GM12865 (cell line): Measurements from ENCODE around the gene TOX2.

ENCODE experiments used
- DNase-seq: peaks from one replicate; pipeline ENCODE4 v3.0.0; 2010; ENCODE audit warnings: low read depth
- H3K4me3 ChIP-seq: 2 replicates; pipeline ENCODE4 v1.5.1; 2011; ENCODE audit warnings: mild to moderate bottlenecking, low read depth, low read length, control low read depth
- TF ChIP-seq, protein P1 (sequence below): IDR thresholded peaks from 2 replicates; pipeline ENCODE4 v1.5.1; 2011; ENCODE audit warnings: low read length, control low read depth, low read depth, inconsistent platforms; ENCODE audit not compliant: insufficient read depth; ENCODE audit errors: missing control alignments

TOX2 gene

DNA sequence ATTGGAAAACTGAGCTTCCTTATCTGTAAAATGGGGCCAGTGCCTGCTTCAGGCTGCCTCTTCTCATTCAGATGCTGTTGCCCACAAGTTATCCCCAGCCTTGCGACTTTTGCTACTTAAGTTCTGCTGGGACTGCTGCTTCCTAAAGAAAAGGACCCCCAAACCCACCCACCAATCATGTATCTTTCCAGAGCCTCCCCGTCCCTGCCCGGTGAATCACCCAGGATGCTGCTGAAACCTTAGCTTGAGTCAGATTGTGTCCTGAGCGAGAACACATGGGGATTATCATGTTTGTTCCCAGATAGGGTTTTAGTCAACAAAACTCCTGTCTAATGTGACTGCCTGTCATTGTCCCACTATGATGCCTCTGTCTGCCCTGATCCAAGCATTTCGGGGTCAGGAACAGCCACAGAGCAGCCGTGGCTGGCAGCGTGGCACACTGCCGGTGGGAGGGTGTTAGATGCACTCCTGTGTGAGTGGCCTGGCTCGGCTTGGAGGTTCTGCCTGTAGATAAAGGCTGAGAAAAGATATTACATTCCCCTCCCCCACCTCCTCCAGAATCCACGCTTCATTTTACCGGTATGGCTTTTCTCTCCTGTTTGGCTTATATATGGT is 79.9 kb downstream of the TOX2 start:
- DNase-seq: no peak
- H3K4me3 ChIP-seq: no peak overlapping the region
- TF ChIP-seq, protein P1, sequence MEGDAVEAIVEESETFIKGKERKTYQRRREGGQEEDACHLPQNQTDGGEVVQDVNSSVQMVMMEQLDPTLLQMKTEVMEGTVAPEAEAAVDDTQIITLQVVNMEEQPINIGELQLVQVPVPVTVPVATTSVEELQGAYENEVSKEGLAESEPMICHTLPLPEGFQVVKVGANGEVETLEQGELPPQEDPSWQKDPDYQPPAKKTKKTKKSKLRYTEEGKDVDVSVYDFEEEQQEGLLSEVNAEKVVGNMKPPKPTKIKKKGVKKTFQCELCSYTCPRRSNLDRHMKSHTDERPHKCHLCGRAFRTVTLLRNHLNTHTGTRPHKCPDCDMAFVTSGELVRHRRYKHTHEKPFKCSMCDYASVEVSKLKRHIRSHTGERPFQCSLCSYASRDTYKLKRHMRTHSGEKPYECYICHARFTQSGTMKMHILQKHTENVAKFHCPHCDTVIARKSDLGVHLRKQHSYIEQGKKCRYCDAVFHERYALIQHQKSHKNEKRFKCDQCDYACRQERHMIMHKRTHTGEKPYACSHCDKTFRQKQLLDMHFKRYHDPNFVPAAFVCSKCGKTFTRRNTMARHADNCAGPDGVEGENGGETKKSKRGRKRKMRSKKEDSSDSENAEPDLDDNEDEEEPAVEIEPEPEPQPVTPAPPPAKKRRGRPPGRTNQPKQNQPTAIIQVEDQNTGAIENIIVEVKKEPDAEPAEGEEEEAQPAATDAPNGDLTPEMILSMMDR: no peak

DNA sequence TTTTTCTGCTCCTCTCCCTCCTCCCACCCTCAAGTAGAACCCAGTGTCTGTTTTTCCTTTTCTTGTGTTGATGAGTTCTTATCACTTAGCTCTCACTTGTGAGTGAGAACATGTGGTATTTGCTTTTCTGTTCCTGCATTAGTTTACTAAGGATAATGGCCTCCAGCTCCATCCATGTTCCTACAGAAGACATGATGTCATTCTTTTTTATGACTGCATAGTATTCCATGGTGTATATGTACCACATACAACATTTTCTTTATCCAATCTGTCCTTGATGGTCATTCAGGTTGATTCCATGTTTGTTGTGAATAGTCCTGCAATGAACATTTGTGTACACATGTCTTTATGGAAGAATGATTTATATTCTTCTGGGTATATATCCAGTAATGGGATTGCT is 81.0 kb downstream of the TOX2 start:
- no peak for DNase-seq
- TF ChIP-seq, protein P1: no peak
- H3K4me3 ChIP-seq: no peak overlapping the region

DNA sequence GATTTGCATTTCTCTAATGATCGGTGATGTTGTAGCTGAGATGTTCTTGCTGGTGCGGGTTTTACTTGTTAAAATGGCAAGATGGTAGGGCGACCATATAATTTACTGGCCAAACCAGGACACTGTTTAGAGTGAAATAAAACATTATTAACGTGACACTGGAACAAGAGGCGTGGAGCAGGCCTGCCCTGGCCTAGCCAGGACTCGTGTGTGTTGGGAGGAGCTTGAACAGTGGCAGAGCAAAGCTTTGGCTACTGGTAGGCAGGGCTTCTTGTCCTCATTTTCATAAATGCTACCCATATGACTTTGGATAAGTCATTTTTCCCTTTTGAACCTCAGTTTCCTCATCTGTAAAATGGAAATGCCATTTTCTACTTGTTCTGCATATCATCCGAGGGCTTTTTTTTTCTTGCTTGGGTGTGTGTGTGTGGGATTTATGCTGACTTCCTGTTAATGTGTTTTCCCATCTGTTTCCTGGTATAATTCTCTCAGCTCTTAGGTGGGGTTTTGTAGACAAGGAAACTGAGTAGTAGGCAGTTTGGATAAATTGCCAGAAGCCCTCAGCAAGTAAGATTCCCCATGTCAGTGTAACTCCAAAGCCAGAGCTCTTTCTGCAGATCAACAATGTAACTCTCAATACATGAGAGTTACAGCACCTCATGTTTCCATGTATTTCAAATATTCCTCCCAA is 81.7 kb downstream of the TOX2 start:
- DNase-seq: no peak
- H3K4me3 ChIP-seq: no peak overlapping the region
- TF ChIP-seq, protein P1: no peak

DNA sequence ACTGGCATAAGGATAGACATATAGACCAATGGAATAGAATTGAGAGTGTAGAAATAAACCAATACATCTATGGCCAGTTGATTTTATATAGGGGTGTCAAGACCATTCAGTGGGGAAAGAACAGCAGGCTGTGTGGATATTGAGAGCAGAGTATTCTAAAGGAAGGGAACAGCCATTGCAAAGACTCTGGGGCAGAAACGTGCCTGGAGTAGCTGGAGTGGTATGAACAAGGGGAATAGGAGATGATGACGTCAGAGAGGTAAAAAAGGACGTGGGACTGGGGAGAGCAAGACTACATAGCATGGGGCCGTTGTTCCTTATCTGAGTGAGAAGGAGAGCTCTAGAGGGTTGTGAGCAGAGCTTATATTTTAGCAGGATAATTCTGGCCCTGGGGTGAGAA is 85.2 kb downstream of the TOX2 start:
- H3K4me3 ChIP-seq: no peak overlapping the region
- TF ChIP-seq, protein P1: no peak
- no peak for DNase-seq

DNA sequence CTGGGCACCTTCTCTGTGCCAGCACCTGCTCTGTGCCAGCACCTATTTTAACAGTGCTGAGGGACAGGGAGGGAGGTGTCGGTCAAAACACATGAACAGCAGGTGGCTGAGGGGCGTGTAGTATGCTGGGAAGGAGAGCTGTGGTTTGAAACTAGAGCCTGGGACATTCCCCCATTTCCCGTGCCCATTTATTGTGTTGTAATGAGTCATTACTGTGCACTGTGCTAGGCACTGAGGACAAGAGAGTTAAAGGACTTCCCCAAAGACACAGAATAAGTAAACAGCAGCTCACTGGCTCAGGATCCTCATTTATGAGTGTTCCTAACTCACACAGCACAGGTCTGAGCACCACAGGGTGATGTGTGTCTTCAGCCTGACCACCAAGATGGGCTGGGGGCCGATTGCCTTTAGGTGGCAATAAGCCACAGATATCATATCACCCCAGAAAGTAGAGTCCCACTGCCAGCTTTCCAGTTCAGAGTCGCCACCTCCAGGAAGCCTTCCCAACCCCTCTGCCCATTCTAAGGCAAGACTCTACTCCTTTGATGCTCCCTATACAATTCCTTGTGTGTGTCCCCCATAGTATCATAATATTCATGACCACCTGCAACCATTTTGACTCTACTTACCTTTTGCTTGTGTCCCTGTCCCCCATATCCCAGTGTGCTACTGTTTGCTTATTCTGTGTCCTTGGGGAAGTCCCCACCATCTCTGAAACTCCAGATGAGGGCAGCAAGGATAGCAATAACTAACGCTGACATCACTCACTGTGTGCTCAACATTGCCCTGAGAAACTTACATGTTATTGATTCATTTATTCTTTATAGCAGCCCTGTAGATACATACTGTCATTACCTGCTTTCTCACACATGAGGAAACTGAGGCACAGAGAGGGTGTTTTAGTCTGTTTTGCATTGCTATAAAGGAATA is 87.3 kb downstream of the TOX2 start:
- TF ChIP-seq, protein P1: no peak
- DNase-seq: peak; percentile 81
- H3K4me3 ChIP-seq: no peak overlapping the region

DNA sequence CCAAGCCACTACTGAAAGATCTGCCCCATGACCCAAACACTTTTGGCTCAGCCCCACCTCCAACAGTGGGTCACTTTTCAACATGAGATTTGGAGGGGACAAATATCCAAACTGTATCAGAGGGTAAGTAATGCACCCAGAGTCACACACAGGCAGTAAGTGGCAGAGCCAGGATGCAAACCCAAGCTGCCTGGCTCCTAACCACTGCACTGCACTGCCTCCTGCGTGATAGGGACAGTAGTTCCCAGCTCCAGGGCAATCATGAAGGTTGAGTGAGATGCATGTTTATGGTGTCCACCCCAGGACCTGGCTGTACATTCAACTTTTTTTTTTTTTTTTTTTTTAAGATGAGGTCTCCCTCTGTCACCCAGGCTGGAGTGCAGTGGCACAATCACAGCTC is 88.2 kb downstream of the TOX2 start:
- TF ChIP-seq, protein P1: no peak
- DNase-seq: no peak
- no peak overlapping the region for H3K4me3 ChIP-seq
